ENCODE measurements around the gene YPEL2.

- TF ChIP-seq EZH2 (IDR thresholded peaks at IDR 0.05; ENCODE audit: borderline replicate concordance, insufficient read depth, low read depth, low read length, poor library complexity, severe bottlenecking) (no peak), CTCF (IDR thresholded peaks at IDR 0.05) (no peak)
These were observed 35.3 kb upstream of the YPEL2 start for GRCh38 chr17:59296190-59296589.

Data from B cell (primary cell).